ENCODE results near the gene B4GALT6. TPM values are rescaled to one million over a fixed set of nuclear protein-coding genes. Genes with fewer than 3 reads are reported as not detected.

The B4GALT6 gene
- total and polyA plus RNA-seq, 2 of the 13 experiments (the other 11 are each of a cell fraction or from before 2014, with no cell fraction given), result 1.9 to 3.3 TPM

DNA sequence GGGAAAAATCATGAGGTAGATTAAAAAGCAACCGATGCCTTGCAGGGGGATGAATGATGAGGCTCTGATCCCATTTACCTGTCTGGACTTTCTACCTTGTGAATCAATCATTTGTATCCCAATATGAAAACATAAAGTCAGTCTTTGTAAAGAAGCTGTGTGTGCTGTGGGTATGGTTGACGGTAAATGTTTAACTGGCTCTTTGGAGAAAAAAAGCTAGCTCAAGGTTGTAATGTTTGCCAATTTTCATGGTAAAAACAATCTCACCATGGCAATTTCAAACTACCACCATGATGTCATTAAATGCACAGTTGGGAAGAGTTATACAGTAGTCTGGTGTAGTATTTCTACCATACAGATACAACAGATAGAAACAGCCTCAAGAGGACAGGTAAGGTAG lies 78.1 kb downstream of the B4GALT6 start (continued):
- TF ChIP-seq, protein P1, sequence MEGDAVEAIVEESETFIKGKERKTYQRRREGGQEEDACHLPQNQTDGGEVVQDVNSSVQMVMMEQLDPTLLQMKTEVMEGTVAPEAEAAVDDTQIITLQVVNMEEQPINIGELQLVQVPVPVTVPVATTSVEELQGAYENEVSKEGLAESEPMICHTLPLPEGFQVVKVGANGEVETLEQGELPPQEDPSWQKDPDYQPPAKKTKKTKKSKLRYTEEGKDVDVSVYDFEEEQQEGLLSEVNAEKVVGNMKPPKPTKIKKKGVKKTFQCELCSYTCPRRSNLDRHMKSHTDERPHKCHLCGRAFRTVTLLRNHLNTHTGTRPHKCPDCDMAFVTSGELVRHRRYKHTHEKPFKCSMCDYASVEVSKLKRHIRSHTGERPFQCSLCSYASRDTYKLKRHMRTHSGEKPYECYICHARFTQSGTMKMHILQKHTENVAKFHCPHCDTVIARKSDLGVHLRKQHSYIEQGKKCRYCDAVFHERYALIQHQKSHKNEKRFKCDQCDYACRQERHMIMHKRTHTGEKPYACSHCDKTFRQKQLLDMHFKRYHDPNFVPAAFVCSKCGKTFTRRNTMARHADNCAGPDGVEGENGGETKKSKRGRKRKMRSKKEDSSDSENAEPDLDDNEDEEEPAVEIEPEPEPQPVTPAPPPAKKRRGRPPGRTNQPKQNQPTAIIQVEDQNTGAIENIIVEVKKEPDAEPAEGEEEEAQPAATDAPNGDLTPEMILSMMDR (CRISPR knock-in tag; IDR thresholded peaks at IDR 0.05), result no peak
- TF ChIP-seq ZNF644 (CRISPR knock-in tag; IDR thresholded peaks at IDR 0.05; ENCODE audit: low read depth), result peak; percentile 61; the same call in 1 of the 2 replicates
- TF ChIP-seq, protein P2, sequence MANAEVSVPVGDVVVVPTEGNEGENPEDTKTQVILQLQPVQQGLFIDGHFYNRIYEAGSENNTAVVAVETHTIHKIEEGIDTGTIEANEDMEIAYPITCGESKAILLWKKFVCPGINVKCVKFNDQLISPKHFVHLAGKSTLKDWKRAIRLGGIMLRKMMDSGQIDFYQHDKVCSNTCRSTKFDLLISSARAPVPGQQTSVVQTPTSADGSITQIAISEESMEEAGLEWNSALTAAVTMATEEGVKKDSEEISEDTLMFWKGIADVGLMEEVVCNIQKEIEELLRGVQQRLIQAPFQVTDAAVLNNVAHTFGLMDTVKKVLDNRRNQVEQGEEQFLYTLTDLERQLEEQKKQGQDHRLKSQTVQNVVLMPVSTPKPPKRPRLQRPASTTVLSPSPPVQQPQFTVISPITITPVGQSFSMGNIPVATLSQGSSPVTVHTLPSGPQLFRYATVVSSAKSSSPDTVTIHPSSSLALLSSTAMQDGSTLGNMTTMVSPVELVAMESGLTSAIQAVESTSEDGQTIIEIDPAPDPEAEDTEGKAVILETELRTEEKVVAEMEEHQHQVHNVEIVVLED (CRISPR knock-in tag; IDR thresholded peaks at IDR 0.05; ENCODE audit: borderline replicate concordance), result no peak
- TF ChIP-seq, protein P3, sequence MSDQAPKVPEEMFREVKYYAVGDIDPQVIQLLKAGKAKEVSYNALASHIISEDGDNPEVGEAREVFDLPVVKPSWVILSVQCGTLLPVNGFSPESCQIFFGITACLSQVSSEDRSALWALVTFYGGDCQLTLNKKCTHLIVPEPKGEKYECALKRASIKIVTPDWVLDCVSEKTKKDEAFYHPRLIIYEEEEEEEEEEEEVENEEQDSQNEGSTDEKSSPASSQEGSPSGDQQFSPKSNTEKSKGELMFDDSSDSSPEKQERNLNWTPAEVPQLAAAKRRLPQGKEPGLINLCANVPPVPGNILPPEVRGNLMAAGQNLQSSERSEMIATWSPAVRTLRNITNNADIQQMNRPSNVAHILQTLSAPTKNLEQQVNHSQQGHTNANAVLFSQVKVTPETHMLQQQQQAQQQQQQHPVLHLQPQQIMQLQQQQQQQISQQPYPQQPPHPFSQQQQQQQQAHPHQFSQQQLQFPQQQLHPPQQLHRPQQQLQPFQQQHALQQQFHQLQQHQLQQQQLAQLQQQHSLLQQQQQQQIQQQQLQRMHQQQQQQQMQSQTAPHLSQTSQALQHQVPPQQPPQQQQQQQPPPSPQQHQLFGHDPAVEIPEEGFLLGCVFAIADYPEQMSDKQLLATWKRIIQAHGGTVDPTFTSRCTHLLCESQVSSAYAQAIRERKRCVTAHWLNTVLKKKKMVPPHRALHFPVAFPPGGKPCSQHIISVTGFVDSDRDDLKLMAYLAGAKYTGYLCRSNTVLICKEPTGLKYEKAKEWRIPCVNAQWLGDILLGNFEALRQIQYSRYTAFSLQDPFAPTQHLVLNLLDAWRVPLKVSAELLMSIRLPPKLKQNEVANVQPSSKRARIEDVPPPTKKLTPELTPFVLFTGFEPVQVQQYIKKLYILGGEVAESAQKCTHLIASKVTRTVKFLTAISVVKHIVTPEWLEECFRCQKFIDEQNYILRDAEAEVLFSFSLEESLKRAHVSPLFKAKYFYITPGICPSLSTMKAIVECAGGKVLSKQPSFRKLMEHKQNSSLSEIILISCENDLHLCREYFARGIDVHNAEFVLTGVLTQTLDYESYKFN (CRISPR knock-in tag; conservative IDR thresholded peaks at IDR 0.05), result peak; percentile 80
- peak; percentile 14; the same call in 1 of the 2 replicates for TF ChIP-seq MED1 (CRISPR knock-in tag; IDR thresholded peaks at IDR 0.05)
- no peak for TF ChIP-seq RBFOX2 (IDR thresholded peaks at IDR 0.05; ENCODE audit: low read depth, low read length)
- TF ChIP-seq SOX5 (CRISPR knock-in tag; IDR thresholded peaks at IDR 0.05; ENCODE audit: borderline replicate concordance), result peak; percentile 40; the same call in 1 of the 2 replicates
- TF ChIP-seq FOXO1 (CRISPR knock-in tag; IDR thresholded peaks at IDR 0.05), result peak; percentile 25; the same call in 1 of the 2 replicates
- TF ChIP-seq ZNF614 (CRISPR knock-in tag; IDR thresholded peaks at IDR 0.05; ENCODE audit: borderline replicate concordance), result no peak
- TF ChIP-seq, protein P4, sequence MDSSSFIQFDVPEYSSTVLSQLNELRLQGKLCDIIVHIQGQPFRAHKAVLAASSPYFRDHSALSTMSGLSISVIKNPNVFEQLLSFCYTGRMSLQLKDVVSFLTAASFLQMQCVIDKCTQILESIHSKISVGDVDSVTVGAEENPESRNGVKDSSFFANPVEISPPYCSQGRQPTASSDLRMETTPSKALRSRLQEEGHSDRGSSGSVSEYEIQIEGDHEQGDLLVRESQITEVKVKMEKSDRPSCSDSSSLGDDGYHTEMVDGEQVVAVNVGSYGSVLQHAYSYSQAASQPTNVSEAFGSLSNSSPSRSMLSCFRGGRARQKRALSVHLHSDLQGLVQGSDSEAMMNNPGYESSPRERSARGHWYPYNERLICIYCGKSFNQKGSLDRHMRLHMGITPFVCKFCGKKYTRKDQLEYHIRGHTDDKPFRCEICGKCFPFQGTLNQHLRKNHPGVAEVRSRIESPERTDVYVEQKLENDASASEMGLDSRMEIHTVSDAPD (CRISPR knock-in tag; IDR thresholded peaks at IDR 0.05), result peak; percentile 98
- no peak for TF ChIP-seq SP4 (CRISPR knock-in tag; IDR thresholded peaks at IDR 0.05)
- TF ChIP-seq ZNF570 (CRISPR knock-in tag; IDR thresholded peaks at IDR 0.05; ENCODE audit: borderline replicate concordance), result no peak
- TF ChIP-seq, protein P5, sequence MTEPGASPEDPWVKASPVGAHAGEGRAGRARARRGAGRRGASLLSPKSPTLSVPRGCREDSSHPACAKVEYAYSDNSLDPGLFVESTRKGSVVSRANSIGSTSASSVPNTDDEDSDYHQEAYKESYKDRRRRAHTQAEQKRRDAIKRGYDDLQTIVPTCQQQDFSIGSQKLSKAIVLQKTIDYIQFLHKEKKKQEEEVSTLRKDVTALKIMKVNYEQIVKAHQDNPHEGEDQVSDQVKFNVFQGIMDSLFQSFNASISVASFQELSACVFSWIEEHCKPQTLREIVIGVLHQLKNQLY (CRISPR knock-in tag; IDR thresholded peaks at IDR 0.05), result no peak
- TF ChIP-seq, protein P6, sequence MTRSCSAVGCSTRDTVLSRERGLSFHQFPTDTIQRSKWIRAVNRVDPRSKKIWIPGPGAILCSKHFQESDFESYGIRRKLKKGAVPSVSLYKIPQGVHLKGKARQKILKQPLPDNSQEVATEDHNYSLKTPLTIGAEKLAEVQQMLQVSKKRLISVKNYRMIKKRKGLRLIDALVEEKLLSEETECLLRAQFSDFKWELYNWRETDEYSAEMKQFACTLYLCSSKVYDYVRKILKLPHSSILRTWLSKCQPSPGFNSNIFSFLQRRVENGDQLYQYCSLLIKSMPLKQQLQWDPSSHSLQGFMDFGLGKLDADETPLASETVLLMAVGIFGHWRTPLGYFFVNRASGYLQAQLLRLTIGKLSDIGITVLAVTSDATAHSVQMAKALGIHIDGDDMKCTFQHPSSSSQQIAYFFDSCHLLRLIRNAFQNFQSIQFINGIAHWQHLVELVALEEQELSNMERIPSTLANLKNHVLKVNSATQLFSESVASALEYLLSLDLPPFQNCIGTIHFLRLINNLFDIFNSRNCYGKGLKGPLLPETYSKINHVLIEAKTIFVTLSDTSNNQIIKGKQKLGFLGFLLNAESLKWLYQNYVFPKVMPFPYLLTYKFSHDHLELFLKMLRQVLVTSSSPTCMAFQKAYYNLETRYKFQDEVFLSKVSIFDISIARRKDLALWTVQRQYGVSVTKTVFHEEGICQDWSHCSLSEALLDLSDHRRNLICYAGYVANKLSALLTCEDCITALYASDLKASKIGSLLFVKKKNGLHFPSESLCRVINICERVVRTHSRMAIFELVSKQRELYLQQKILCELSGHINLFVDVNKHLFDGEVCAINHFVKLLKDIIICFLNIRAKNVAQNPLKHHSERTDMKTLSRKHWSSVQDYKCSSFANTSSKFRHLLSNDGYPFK (CRISPR knock-in tag; IDR thresholded peaks at IDR 0.05; ENCODE audit: borderline replicate concordance), result no peak
- TF ChIP-seq KLF16 (CRISPR knock-in tag; IDR thresholded peaks at IDR 0.05), result no peak
- no peak for TF ChIP-seq ZNF564 (CRISPR knock-in tag; IDR thresholded peaks at IDR 0.05)
- no peak for TF ChIP-seq ZMYM3 (CRISPR knock-in tag; IDR thresholded peaks at IDR 0.05)
- peak; percentile 40 for TF ChIP-seq FOXA3 (CRISPR knock-in tag; IDR thresholded peaks at IDR 0.05)
- no peak; the same call in 1 of the 2 replicates for TF ChIP-seq SIX1 (CRISPR knock-in tag; IDR thresholded peaks at IDR 0.05; ENCODE audit: borderline replicate concordance)

Data from HepG2 (cell line).